GM12865 (cell line): ENCODE measurements around the gene NENF.

Experiments used
- DNase-seq: peaks from one replicate; pipeline ENCODE4 v3.0.0; 2010; ENCODE audit warnings: low read depth
- H3K4me3 ChIP-seq: 2 replicates; pipeline ENCODE4 v1.5.1; 2011; ENCODE audit warnings: mild to moderate bottlenecking, low read depth, low read length, control low read depth
- TF ChIP-seq, protein P1 (sequence below): IDR thresholded peaks from 2 replicates; pipeline ENCODE4 v1.5.1; 2011; ENCODE audit warnings: low read length, control low read depth, low read depth, inconsistent platforms; ENCODE audit not compliant: insufficient read depth; ENCODE audit errors: missing control alignments

NENF gene

GRCh38 chr1:212486619-212486975, 53.9 kb downstream of the NENF start:
- DNase-seq, result no peak
- H3K4me3 ChIP-seq, result no peak overlapping the region
- TF ChIP-seq, protein P1, sequence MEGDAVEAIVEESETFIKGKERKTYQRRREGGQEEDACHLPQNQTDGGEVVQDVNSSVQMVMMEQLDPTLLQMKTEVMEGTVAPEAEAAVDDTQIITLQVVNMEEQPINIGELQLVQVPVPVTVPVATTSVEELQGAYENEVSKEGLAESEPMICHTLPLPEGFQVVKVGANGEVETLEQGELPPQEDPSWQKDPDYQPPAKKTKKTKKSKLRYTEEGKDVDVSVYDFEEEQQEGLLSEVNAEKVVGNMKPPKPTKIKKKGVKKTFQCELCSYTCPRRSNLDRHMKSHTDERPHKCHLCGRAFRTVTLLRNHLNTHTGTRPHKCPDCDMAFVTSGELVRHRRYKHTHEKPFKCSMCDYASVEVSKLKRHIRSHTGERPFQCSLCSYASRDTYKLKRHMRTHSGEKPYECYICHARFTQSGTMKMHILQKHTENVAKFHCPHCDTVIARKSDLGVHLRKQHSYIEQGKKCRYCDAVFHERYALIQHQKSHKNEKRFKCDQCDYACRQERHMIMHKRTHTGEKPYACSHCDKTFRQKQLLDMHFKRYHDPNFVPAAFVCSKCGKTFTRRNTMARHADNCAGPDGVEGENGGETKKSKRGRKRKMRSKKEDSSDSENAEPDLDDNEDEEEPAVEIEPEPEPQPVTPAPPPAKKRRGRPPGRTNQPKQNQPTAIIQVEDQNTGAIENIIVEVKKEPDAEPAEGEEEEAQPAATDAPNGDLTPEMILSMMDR, result no peak

DNA sequence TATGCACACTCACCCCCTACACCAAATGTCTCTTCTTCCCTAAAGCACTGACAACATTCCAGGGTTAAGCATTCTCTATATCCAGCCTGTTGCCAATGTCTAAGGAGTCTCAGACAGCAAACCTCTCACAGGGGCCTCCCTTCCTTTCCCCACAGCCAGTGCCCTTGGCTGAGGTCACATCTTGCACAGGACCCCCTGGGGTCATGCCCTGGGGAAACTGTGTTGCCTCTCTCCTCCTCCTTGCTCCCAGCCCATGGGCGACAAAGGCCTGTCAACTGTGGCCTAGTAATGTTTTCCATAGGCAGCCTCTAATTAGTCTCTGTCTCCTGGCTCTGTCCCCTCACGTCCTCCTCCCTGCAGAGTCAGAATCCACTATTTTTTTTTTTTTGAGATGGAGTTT, 54.6 kb downstream of the NENF start:
- no peak for DNase-seq
- H3K4me3 ChIP-seq, result no peak overlapping the region
- TF ChIP-seq, protein P1, result no peak

- H3K4me3 ChIP-seq, result no peak overlapping the region
- TF ChIP-seq, protein P1, result no peak
- no peak for DNase-seq
These were observed 55.2 kb downstream of the NENF start for GRCh38 chr1:212487774-212488435.

- H3K4me3 ChIP-seq, result no peak overlapping the region
- TF ChIP-seq, protein P1, result no peak
- peak; percentile 81 for DNase-seq
These were observed 55.9 kb downstream of the NENF start for GRCh38 chr1:212488436-212489283.

- TF ChIP-seq, protein P1, result no peak
- DNase-seq, result no peak
- no peak overlapping the region for H3K4me3 ChIP-seq
These were observed 56.7 kb downstream of the NENF start for GRCh38 chr1:212489284-212489859.

GRCh38 chr1:212490276-212490675, 57.6 kb downstream of the NENF start:
- no peak overlapping the region for H3K4me3 ChIP-seq
- DNase-seq, result no peak
- TF ChIP-seq, protein P1, result no peak

GRCh38 chr1:212491454-212491853, 58.7 kb downstream of the NENF start:
- TF ChIP-seq, protein P1, result no peak
- no peak for DNase-seq
- H3K4me3 ChIP-seq, result no peak overlapping the region
